Frontal cortex (tissue), 4 donors: ENCODE results near the gene CDKN1C. TPM values are rescaled to one million over a fixed set of nuclear protein-coding genes. Genes with fewer than 3 reads are reported as not detected.

Source experiments
- DNase-seq, 2 donors: peaks; one replicate each; pipeline ENCODE4 v3.0.0; 2012; ENCODE audit warnings: low spot score in 2 of 2
- FAIRE-seq: peaks from 2 replicates; lab custom pipeline; 2012; peaks lifted over from hg19 to GRCh38; lab: Jason Lieb, UNC
- small RNA-seq: library from RNA; depleted of rRNA; stranded (forward); fragments of <200 nt; gene quantifications from one replicate; pipeline ENCODE3, GENCODE V24; 2014
- total RNA-seq: library from RNA; depleted of rRNA; stranded (reverse); fragments of >200 nt; gene quantifications from one replicate; pipeline ENCODE4 v1.2.3, GENCODE V29; 2014
- donor health status: control.
- donor health status: control.
- donor health status: control.

The CDKN1C gene
- total RNA-seq, 1 donor from 2014 or later, result 36.7 TPM

DNA sequence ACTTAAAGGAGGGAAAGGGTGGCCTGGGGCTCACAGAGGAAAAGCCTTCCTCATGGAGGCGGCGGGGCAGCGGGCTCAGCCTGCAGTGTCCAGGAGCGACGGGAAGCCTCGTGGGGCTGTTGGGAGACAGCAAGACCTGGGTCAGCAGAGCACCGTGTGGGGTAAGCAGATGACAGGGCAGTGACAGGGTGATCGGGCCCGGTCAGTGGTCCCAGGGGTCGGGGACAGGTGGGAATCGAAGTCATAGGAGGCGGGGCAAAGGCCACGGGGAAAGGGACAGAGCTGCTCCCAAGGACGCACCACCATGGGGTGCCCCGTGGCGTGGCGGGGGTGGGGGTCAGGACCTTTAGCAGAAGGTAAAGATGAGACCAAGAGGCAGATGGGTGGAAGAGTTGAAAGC, 49.8 kb downstream of the CDKN1C start:
- FAIRE-seq, result no peak

DNA sequence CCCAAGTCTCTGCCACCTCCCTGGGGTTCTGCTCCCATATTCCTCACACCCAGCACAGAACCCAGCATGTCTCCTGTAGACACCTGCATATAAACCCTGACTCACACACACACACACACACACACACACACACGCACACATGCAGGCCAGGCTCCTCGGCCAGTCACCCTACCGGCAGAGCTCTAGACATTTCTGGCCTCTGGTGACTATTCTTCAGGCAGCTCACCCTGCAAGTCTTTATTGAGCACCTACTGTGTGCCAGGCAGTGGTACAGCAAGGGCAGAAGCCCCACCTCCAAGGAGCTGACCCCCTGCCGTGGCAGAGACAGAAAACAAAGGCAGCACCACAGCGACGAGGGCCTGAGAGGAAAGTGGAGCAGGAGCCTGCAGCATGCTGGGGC, 50.3 kb downstream of the CDKN1C start:
- DNase-seq, result no peak
- no peak for FAIRE-seq

More for the DNA sequence above, 49.8 kb downstream of the CDKN1C start:
- no peak for DNase-seq

DNA sequence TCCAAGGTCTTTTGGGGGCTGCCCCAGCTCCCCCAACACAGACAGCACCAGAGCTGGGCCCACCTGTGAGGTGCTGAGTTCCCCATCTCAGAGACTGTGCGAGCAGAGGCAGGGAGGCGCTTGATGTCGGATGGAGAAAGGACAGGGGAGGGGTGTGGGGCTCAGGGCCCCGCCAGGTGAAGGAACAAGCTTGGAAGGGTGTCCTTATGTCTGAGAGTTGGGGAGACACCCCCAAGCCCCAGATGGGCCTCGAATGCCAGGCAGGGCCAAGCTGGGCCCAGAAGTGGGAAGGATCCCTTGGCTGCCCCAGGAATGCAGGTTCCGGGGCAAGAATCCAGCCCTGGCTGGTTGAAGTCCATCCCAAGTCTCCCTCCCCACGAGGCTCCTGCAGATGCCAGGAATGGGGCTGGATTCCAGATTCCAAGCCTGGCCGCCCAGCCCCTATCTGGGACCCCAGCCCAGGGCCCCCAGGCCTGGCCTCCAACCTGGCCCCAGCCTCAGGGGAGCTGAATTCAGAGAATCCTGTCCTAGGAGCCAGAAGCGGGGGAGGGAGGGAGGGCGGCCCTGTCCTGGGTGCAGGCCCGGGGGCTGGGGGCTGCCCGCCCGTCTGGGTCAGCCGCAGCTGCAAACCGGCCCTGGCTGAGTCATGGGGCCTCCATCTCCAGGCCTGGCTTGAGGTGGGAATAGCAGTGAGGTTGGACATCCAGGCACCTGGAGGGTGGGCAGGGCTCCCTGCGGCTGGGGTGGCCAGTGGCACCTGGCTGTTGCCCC, 50.9 kb downstream of the CDKN1C start:
- DNase-seq, result no peak
- FAIRE-seq, result no peak

DNA sequence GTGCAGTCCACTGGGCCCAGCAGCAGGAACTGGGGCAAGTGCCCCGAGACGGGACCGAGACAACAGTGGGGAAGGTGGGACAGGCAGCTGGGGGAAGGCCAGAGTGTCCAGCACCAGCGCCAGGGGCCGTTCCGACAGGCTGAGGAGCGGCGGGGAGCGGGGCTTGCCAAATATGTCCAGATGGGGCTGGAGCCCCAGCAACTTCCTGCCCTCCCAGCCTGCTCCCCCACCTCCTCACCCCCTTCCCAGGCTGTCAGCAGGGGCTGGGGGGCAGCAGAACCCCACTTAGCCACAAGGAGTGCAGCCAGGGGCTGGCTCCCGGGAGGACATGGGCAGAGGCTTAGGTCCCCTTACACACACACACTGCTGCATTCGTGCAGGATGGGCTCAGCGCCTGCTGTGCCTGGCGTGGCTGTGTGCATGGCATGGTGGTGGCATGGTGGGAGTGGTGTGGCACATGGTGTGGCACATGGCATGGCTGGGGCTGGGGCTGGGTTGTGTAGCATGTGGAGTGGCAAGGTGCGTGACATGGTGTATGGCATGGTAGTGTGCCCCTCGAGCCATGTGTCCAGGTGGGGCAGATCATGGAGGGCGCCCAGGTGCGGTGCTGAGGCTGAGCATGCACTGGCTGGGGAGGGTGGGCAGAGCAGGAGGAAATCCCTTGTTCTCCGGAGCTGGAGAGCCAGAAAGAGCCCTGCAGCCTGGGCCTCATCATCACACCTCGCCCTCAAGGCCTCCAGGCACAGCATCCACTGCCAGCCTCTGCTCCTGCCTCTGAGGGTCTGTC, 51.7 kb downstream of the CDKN1C start:
- no peak for FAIRE-seq

More for the DNA sequence above, 51.7 kb downstream of the CDKN1C start:
- no peak for DNase-seq

Small RNA genes within 50 kb of the gene (small RNA-seq; reads per million reads assigned to genes)
- gene AC013791.1, result not detected

Other genes starting within 250 kb of the CDKN1C start
- 2.0 TPM for gene KCNQ1OT1, start 185.8 kb downstream of the CDKN1C start, total RNA-seq
- not detected for gene PHLDA2, start 43.6 kb upstream of the CDKN1C start, total RNA-seq
- 245 TPM for gene NAP1L4, start 106.6 kb upstream of the CDKN1C start, total RNA-seq
- gene CARS1, start 171.6 kb upstream of the CDKN1C start, total RNA-seq, result 33.8 TPM